ENCODE results near the gene MGAT5. TPM values are rescaled to one million over a fixed set of nuclear protein-coding genes. Genes with fewer than 3 reads are reported as not detected.

The MGAT5 gene
- 10 to 100 TPM; 51.2 to 54.0 (median 53.7) TPM for polyA plus RNA-seq (ENCODE audit: insufficient read length in 3 of 3)

DNA sequence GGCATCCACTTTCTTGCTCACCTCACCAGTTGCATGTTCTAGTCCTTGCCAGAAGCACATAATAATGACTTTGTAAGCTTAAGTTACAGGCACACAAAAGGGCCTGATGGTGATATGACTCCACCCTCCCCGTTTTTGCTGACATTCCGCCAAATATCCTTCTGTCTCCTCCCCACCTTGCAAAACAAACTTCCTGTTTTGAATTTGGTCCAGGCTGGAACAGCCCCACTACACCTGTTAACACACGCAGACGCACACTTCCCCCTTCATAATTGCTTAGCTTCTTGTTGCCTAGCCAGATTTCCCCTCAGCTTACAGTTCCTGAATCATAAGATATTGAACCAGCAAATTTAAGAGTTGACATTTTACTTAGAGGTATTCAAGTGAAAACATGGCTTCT is at the start of gene MGAT5:
MGAT5 (plus strand) TSS at position 269 of the 400 bp plus-strand sequence. CDS start 332 bp downstream, outside the sequence.
- DNase-seq (ENCODE audit: low read depth in 3 of 3, low spot score in 2 of 3), result no peak

- no peak for DNase-seq (ENCODE audit: low read depth in 3 of 3, low spot score in 2 of 3)
Observed at GRCh38 chr2:134205087-134205486, 48.8 kb upstream of the MGAT5 start.

DNA sequence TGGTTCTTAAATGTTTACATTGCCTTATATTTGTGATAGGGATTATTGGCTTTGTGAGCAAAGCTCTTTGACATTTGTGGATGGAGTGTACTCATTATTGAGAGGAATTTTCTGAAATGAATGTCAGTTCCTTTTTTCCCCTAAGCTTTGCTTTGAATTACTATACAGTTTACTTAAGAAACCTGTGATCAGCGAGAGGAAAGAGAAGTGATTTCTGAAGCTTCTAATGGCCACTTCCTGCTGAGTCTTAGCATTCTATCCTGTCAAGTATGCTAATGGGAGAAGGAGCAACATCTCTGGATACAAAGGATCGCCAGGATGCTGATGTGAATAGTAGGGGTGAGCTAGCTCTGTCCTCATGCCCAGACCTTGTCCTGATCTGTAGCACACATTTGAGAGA is 47.8 kb upstream of the MGAT5 start:
- no peak for DNase-seq (ENCODE audit: low read depth in 3 of 3, low spot score in 2 of 3)

DNA sequence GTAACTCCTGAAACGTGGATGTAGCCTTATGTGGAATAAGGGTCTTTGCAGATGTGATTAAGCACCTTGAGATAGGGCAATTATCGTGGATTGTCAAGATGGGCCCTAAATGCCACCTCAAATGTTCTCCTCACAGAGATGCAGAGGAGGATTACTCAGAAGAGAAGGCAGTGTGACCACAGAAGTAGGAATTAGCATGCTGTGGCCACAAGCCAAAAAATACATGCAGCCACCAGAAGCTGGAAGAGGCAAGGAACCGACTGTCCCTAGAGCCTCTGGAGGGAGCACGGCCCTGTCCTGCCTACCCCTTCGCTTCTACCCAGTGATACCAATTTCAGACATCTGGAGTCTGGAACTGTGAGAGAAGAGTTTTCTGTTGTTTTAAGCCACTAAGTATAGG is 47.3 kb upstream of the MGAT5 start:
- DNase-seq (ENCODE audit: low read depth in 3 of 3, low spot score in 2 of 3), result no peak

GRCh38 chr2:134207589-134208209 is 46.2 kb upstream of the MGAT5 start:
- DNase-seq (ENCODE audit: low read depth in 3 of 3, low spot score in 2 of 3), result no peak

- no peak for DNase-seq (ENCODE audit: low read depth in 3 of 3, low spot score in 2 of 3)
Observed at GRCh38 chr2:134208825-134209224, 45.0 kb upstream of the MGAT5 start.

GRCh38 chr2:134212746-134213145 is 41.1 kb upstream of the MGAT5 start:
- DNase-seq (ENCODE audit: low read depth in 3 of 3, low spot score in 2 of 3), result no peak

GRCh38 chr2:134216152-134216829 is 37.6 kb upstream of the MGAT5 start:
- no peak for DNase-seq (ENCODE audit: low read depth in 3 of 3, low spot score in 2 of 3)

- no peak for DNase-seq (ENCODE audit: low read depth in 3 of 3, low spot score in 2 of 3)
Observed at GRCh38 chr2:134217351-134217750, 36.5 kb upstream of the MGAT5 start.

- no peak for DNase-seq (ENCODE audit: low read depth in 3 of 3, low spot score in 2 of 3)
Observed at GRCh38 chr2:134217924-134218323, 35.9 kb upstream of the MGAT5 start.

- no peak for DNase-seq (ENCODE audit: low read depth in 3 of 3, low spot score in 2 of 3)
Observed at GRCh38 chr2:134218414-134218813, 35.5 kb upstream of the MGAT5 start.

- no peak for DNase-seq (ENCODE audit: low read depth in 3 of 3, low spot score in 2 of 3)
Observed at GRCh38 chr2:134218930-134219658, 34.8 kb upstream of the MGAT5 start.

GRCh38 chr2:134220344-134220974 is 33.4 kb upstream of the MGAT5 start:
- no peak for DNase-seq (ENCODE audit: low read depth in 3 of 3, low spot score in 2 of 3)

DNA sequence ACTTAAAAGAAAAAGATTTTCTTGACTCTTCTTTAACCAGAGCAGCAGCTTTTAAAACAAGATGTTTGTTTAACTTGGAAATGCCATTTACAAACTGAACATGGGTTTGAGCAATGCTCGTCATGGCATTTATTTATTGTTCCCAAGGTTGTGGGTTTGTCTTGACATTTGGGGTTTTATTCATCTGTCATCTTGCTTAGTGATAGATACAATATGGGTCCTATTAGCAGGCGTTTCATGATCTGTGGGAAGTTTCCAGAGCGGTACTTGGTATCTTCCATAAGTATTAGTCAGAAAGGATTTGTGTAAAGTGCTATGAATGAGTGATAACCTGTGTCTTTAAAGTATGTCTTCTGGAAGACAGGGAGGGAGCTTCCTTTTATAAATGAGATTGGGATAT is 29.9 kb upstream of the MGAT5 start:
- no peak for DNase-seq (ENCODE audit: low read depth in 3 of 3, low spot score in 2 of 3)

GRCh38 chr2:134225173-134225572 is 28.7 kb upstream of the MGAT5 start:
- no peak for DNase-seq (ENCODE audit: low read depth in 3 of 3, low spot score in 2 of 3)

GRCh38 chr2:134225841-134226240 is 28.0 kb upstream of the MGAT5 start:
- DNase-seq (ENCODE audit: low read depth in 3 of 3, low spot score in 2 of 3), result no peak

DNA sequence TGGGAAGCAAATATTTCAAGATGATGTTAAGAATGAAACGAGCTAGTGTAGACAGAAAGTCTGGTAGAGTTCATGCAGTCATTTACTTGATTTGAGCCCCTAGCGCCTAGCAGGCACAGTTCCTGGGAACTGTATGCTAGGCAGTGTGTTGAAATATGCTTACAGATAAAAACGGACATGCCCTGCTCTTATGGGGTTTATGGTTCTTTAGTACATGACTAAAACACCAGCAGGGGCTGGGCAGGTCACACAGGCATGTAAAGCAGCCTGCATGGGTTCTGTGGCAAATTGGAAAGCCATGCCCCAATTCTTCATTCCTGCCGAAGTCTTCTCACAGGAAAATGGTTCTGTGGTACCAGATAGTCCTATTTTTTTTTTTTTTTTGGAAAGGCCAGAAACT is 27.3 kb upstream of the MGAT5 start:
- no peak for DNase-seq (ENCODE audit: low read depth in 3 of 3, low spot score in 2 of 3)

- no peak for DNase-seq (ENCODE audit: low read depth in 3 of 3, low spot score in 2 of 3)
Observed at GRCh38 chr2:134227666-134228065, 26.2 kb upstream of the MGAT5 start.

DNA sequence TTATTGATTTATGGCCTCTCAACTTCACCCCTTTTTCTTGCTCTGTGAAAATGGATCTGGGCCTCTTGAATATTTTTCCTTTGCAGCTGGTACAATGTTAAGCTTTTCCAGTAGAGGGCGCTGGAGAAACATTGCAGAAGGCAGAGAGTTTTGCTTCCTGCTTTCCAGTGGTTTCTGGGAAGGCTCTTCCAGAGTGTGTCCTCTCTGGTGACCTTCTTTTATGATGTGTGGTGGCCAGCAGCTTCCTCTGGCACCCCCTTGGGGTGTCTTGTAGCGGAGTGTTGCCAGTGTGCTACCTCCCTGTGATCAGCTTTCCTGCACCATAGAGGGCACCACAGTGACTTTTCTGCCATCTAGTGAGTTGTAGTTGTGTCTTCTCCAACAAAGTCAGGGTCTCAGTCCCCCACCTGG is 25.4 kb upstream of the MGAT5 start:
- DNase-seq (ENCODE audit: low read depth in 3 of 3, low spot score in 2 of 3), result no peak

DNA sequence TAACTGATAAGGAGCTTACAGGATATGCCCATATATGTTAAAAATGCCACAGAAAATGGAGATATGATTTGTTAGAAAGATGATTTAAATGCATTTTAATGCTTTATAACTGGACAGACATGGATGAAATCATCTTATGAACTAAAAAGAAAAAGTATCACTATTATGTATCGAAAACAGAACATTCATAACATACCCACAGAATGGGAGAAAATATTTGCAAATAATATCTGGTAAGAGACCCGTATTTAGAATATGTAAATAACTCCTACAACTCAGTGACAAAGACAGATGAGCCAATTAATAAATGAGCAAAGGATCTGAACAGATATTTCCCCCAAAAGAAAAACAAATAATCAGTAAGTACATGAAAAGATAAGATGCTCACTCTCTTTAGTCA is 24.3 kb upstream of the MGAT5 start:
- no peak for DNase-seq (ENCODE audit: low read depth in 3 of 3, low spot score in 2 of 3)

- no peak for DNase-seq (ENCODE audit: low read depth in 3 of 3, low spot score in 2 of 3)
Observed at GRCh38 chr2:134230885-134231284, 23.0 kb upstream of the MGAT5 start.
